ENCODE data around the gene PRDM12.

The PRDM12 gene

DNA sequence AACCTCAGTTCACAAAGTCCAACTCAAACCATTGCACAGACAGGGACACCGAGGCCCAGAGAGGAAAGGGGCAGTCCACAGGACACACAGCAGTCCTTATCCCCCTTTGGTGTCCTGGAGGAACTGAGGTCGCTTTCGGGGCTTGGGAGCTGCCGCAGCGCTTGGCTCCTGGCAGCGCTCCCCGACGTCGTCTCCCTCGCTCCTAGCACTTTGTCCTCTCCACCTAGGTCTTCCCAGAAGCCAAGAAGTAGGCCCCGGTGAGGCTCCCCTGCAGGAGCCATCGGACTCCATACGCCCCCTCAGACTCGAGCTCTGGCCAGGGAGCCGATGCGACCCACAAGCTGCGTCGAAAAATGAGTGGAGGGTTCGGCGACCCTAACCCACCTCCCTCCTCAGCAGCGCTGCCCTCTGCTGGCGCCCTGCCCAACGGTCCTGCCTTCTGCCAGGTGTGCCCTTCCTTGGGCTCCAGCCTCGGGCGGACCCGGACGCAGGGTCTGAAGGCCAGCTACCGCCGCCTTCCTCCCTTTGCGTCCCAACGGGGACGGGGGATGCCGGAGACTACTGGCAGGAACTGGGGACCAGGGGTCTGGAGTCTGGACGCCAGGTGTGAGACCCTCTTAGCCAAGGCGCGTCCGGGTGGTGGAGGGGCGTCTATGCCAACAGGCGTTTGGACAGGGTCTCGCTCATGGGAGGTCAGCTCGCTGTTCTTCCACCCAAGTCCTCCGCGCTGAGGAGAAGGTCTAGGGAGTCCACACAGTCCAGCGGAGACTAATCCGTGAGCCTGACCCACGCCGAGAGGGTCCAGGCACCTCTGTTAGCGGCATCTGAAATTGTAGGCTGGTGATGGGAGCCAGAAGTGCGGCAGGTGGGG lies 2.1 kb upstream of the PRDM12 start:
- DNase-seq = no peak
- in situ Hi-C loops (cut with HindIII; ENCODE audit: low pct_ligation_motif_present, low pct_unique_long_range_greater_than_20kb, low sequenced_read_pairs) = no loop called here

DNA sequence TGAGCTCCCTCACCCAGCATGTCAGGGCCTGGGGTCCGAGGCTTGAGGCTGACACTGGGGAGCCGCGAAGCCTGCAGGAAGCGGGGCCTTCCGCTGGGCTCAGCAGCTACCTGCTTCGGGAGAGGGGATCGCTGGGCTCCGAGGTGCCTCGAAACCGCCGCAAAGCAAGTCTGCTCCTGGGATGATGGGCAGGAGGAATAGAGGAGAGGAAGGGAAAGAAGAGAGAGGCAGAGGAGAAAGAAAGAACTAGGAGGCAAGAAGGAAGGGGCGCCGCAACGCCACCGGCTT lies 1.5 kb upstream of the PRDM12 start:
- in situ Hi-C loops (cut with HindIII; ENCODE audit: low pct_ligation_motif_present, low pct_unique_long_range_greater_than_20kb, low sequenced_read_pairs) = no loop called here
- DNase-seq = no peak

DNA sequence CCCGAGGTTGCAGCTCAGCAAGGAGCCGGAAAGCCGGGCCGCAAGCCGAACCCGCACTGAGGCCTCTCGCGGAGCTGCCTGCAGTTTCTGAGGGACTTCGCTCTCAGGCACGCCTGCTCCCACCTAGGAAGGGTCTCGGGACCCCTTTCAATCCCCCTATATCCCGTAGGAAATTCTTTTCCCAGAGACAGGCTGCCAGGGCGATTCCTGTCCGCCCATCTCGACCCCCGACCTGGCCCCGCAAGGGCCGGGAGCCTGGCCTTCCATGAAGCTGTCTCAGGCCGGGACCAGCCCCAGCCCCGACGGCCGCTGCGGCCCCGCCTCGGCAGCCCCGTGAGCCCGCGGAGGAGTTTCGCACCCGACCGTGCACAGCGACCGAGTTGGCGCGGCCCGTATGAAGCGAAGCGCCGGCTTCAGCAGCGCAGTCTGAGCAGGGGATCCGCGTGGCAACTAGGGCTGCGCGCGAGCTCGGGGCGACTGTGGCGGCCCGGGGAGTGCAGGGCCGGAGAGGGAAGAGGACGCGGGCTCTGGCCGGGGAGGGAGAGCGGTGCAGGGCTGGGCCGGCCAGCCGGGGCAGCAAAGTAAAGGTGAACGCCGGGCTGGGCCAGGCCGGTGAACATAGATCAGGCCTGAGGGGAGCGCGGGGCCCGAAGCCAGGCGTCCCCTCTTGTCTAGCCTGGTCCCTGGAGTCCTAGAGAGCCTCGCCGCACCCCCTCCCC lies 977 bp upstream of the PRDM12 start:
- in situ Hi-C loops (cut with HindIII; ENCODE audit: low pct_ligation_motif_present, low pct_unique_long_range_greater_than_20kb, low sequenced_read_pairs) = no loop called here

DNA sequence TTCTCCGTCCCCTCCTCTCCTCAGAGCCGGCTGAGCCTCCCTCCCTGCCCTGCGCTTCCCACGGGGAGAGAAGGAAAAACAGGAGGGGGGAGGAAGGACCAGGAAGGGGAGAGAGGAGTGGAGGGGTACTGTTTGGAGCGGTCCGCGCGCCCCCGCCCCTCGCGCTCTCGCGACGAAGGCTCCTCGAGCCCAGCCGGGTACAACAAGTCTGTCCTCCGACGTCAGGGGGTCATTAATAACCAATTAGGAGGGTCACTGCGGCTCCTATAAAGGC lies 480 bp upstream of the PRDM12 start:
- in situ Hi-C loops (cut with HindIII; ENCODE audit: low pct_ligation_motif_present, low pct_unique_long_range_greater_than_20kb, low sequenced_read_pairs) = no loop called here
- DNase-seq = no peak

More for the DNA sequence above, 977 bp upstream of the PRDM12 start:
- DNase-seq = no peak

DNA sequence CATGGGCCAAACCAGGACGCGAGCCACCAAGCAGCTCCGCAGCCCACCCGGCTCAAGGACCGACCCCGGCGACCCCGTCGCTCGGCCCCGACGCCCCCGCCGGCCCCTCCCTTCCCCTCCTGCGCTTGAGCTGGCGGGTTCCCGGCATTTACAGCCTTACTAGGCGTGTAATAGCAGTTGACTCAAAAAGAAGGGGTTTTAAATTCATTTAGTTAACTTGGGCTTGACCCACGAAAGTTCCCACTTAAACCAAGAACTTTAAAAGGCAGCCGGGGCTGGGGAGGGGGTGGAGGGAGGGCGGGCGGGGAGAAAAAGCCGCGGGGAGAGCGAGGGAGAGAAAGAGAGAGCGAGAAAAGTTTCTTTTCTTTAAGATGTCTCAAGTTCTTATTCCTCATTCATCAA lies 636 bp downstream of the PRDM12 start:
- in situ Hi-C loops (cut with HindIII; ENCODE audit: low pct_ligation_motif_present, low pct_unique_long_range_greater_than_20kb, low sequenced_read_pairs) = no loop called here
- no peak for DNase-seq

DNA sequence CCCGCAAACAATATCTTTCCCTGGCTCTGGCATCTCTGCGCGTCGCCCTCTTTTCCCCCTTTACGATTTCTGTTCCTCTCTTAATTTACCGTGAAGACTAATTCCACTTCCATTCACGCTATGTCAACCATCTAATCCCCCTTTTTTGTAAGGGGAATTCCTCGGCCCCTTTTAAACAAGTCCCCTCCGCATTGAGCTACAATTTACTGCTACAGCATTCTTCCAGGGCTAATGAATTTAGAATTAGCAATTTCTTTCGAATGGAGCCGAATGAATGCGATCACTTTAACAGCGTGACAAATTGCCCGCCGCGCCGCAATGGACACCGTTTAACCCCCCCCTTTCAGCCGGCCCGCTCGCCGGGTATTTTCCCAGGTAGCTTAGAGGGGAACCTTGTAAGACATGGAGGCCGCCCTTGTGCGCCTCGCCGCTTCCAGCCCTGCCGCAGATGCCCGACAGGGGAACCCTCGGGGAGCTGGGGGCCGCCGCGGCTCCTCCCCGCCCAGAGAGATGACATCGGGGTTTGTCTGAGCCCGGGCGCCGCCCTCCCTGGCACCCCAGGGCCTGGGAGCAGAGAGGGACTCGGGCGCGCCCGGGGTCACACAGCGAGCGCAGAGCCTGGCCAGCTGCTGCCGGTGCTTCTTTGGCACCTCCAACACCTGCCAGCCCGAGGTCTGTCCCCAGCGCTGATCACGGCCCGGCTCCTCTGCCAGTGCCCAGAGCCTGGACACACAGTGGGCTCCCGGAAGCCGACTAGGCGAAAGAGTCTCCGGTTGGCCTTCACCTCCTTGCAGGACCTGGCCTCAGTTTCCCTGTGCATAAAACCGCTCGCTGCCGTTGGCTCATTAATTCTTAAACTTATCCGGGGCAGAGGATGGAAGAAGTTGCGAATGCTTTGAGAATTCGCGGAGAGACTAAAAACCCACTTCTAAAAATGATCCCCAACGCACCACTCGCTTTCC lies 1.3 kb downstream of the PRDM12 start:
- DNase-seq = no peak
- in situ Hi-C loops (cut with HindIII; ENCODE audit: low pct_ligation_motif_present, low pct_unique_long_range_greater_than_20kb, low sequenced_read_pairs) = no loop called here

DNA sequence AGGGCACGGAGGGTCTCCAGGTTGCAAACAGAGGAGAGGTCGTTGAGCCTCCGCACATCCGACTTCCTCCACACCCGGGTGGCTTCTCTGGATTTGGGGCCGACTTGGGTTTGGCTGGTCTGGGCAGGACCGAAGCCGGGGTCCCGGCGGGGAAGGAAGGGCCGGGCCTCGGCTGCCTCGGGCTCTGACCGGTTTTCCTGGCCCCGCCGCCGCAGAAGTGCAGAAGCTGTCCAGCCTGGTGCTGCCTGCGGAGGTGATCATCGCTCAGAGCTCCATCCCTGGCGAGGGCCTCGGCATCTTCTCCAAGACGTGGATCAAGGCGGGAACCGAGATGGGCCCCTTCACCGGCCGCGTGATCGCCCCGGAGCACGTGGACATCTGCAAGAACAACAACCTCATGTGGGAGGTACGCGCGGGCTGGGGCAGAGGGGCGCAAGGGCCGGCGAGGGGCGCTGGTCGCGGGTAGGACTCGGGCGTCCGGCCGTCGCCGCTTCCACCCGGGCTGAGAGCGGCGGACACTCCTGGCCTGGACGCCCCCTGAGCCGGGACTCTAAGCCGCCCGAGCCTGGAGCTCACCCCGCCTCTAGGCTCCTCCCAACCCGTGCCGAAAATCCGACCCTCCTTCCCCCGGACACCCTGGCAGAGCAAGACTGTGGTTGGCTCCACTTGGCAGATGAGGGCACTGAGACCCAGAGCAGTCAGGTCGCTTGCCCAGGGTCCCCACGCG lies 2.2 kb downstream of the PRDM12 start:
- in situ Hi-C loops (cut with HindIII; ENCODE audit: low pct_ligation_motif_present, low pct_unique_long_range_greater_than_20kb, low sequenced_read_pairs) = no loop called here
- no peak for DNase-seq

DNA sequence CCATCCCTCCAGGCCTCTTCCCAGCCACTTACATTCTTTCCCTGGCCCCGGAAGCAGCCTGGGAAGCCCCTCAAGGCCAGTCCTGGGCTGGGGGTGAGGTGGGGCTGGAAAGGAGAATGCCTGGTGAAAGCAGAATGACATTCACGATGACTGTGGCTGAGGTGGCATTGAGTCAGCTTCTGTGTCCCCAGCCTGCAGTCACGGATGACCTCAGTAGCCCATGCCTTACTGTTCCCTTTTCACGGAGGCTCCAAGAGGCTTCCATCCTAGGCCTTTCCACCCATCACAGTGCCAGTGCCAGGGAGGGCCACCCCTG lies 2.7 kb downstream of the PRDM12 start:
- in situ Hi-C loops (cut with HindIII; ENCODE audit: low pct_ligation_motif_present, low pct_unique_long_range_greater_than_20kb, low sequenced_read_pairs) = no loop called here
- DNase-seq = no peak

DNA sequence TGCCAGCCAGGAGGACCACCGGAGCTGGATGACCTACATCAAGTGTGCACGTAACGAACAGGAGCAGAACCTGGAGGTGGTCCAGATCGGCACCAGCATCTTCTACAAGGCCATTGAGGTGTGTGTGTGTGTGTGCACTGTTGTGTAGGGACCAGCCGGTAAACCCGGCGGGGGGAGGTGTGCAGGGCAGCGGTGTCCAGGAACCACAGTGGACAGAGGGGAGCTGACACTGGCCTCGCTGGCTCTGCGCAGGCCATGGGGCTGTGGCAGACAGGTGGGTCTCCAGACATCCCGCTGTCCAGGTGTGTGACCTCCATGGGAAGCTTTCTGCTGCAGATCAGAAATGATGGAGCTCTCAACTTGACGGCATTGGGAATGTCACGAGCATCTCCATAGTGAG lies 3.8 kb downstream of the PRDM12 start:
- no peak for DNase-seq
- in situ Hi-C loops (cut with HindIII; ENCODE audit: low pct_ligation_motif_present, low pct_unique_long_range_greater_than_20kb, low sequenced_read_pairs) = no loop called here

DNA sequence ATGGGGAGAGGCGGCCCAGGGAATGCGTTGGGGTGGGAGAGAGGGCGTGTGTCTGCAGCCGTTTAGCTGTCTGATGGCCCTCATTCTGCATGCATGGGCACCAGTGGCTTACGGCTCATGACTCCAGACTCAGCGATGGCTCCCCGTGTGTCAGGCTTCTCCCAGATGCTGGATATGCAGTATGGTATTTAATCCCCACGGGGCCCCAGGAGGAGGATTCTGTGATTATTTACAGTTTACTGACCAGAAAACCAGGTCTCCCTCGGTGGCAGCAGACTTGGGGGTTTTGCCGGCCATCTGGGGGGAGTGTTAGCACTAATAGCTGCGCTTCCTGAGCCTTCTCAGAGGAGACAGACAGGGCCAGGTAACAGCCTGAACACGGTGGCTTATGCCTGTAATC lies 4.3 kb downstream of the PRDM12 start:
- in situ Hi-C loops (cut with HindIII; ENCODE audit: low pct_ligation_motif_present, low pct_unique_long_range_greater_than_20kb, low sequenced_read_pairs) = no loop called here
- no peak for DNase-seq

DNA sequence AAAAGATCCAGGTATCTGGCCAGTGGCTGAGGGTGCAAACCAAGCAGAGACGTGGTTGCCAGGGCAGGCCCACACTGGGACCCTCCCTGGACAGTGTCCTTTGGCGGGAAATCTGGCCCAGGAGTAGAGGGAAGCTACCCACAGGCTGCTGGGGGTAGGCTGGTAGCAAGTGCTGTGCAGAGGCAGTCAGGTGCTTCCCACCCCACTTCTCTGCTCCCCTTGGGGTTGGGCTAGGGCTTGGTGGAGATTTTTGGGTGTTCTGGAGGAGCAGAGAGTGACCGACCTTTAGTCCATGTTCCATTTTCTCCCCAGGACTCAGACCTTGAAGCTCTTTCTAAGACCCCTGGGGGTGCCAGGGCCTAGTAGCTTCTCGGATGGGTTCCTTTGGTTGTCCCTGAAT lies 5.6 kb downstream of the PRDM12 start:
- in situ Hi-C loops (cut with HindIII; ENCODE audit: low pct_ligation_motif_present, low pct_unique_long_range_greater_than_20kb, low sequenced_read_pairs) = no loop called here
- DNase-seq = no peak

DNA sequence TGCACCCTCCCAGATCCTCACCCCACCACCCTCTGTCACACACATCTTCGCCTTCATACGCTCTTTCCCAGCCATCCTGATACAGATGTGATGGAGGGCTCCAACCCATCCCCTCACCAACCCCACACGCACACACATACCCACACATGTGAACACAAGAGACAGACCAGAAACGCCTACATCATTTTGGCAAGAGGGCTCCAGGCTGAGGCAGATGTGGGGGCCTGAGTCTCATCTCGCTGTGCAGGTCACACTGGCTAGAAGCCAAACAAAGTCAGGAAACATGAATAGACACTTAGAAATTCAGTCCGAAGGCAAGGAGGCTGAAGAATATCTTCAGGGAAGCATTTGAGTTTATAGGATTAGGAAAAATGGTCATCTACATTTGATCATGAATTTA lies 6.2 kb downstream of the PRDM12 start:
- in situ Hi-C loops (cut with HindIII; ENCODE audit: low pct_ligation_motif_present, low pct_unique_long_range_greater_than_20kb, low sequenced_read_pairs) = no loop called here
- DNase-seq = no peak

DNA sequence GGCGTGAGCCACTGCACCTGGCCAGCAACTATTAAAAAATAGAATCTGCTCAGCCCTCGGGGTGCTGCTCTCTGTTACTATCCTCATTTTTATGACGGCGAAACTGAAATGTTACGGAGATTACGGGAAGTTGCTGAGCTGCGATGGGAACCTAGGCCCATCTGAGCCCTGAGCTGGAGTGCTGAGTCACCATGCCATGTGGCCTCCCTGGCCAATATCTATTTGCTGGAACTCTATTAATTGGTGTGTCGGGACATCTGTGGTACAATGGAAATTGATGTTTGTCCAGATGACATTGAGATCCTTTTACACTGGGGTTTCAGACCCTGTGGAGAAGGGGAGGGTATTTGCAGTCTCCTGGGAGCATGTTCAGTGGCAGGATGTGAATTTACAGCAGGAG lies 8.1 kb downstream of the PRDM12 start:
- no peak for DNase-seq
- in situ Hi-C loops (cut with HindIII; ENCODE audit: low pct_ligation_motif_present, low pct_unique_long_range_greater_than_20kb, low sequenced_read_pairs) = no loop called here

DNA sequence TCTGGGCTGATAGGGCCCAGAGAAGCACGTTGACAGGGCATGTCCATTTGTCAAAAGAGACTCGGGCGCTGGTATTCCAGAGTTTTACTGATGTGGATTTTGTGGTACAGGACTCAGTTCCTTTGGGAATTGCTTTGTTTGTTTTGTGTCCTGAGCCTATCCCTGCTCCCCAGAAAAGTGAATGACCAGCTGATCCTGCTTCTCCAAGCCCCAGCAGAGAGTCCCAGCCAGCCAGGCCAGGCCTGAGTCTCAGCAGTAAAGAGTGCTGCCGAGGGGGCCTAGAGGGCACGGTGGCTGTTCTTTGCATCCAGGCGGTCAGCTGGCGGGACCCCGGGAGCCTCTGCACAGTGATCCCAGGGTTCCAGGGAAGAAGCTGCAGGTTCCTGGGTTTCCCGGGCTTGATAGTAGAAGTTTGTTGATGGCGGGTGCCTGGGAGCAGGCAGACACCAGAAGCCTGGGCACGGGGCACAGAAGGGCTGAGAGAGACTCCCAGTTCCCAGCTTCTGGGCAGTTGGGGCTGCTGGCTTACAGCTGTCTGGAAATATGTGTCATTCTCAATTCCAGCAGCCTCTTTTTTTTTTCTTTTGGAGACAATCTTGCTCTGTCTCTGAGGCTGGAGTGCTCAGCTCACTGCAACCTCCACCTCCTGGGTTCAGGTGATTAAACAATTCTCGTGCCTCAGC lies 8.7 kb downstream of the PRDM12 start:
- in situ Hi-C loops (cut with HindIII; ENCODE audit: low pct_ligation_motif_present, low pct_unique_long_range_greater_than_20kb, low sequenced_read_pairs) = no loop called here
- no peak for DNase-seq

DNA sequence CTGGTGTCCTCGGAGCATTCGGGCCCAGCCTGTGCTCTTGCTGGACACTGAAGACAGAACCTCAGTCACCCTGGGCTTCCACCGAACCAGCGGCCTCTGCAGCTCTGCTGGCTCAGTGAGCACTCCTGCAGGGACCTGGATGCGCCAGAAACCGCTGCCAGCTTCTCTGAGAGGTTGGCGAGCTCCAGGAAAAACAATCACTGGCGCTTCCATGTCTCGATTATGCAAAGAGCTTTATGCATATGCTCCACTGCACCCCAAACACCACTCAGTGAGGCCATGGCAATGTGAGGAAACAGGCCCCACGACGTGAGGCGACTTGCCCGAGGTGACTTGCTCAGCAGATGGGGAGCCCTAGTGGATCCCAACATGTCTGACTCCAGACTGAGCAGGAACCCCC lies 11.0 kb downstream of the PRDM12 start:
- in situ Hi-C loops (cut with HindIII; ENCODE audit: low pct_ligation_motif_present, low pct_unique_long_range_greater_than_20kb, low sequenced_read_pairs) = no loop called here
- DNase-seq = no peak

DNA sequence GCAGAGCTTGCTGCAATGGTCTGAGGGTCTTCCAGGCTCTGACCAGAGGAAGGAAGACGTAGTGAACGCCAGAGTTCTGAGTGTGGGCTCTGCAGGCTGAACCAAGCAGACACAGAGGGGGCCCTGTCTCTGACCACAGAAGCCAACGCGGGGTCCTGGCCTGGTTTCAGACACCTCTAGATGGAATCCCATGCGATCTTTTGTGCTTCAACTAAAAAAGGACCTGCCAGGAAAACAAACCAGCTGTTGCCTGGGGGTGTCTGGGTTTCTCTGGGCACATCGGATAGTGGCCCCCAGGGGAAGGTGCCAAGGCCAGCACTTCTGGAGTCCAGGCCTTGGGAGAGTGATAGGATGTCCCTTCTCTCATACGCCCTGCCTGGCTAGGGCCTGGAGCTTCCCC lies 12.9 kb downstream of the PRDM12 start:
- DNase-seq = no peak
- in situ Hi-C loops (cut with HindIII; ENCODE audit: low pct_ligation_motif_present, low pct_unique_long_range_greater_than_20kb, low sequenced_read_pairs) = no loop called here

DNA sequence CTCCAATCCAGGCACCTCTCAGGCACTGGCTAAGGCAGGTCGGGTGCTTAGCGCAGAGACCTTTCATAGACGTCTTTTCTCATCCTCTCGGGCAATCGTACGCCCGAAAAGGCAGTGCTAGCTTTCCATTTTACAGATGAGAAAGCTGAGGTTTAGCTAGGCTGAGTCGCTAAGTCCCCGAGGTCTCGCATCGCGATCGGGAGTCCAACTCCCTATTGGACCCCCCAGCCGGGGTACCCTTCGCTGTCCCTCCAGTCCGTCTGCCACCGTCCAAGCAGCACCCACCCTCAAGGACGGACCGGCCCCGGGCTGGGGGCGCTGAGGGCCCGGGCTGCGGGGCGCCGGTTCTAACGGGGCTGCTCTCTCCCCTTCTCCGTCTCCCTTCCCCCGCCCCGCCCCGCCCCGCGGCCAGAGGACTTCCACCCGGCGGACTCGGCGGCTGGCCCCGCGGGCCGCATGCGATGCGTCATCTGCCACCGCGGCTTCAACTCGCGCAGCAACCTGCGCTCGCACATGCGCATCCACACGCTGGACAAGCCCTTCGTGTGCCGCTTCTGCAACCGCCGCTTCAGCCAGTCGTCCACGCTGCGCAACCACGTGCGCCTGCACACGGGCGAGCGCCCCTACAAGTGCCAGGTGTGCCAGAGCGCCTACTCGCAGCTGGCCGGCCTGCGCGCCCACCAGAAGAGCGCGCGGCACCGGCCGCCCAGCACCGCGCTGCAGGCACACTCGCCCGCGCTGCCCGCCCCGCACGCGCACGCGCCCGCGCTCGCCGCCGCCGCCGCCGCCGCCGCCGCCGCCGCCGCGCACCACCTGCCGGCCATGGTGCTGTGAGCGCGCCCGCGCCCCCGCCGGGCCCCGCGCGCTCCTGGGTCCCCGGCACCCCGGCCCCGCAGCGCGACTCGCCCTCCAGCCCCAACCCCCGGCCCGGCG lies 16.7 kb downstream of the PRDM12 start:
- in situ Hi-C loops (cut with HindIII; ENCODE audit: low pct_ligation_motif_present, low pct_unique_long_range_greater_than_20kb, low sequenced_read_pairs) = no loop called here
- DNase-seq = peak; percentile 88

Data from ACHN (cell line).